IMR-90 (cell line): ENCODE results near the gene CDS2.

Experiments
- CTCF ChIP-seq: conservative IDR thresholded peaks from 2 replicates; pipeline ENCODE4 v1.5.1; 2012; ENCODE audit warnings: mild to moderate bottlenecking, low read depth, low read length, improper control_type of control experiment
- FOS ChIP-seq: fragments of 150-350 bp; IDR thresholded peaks from 2 replicates; pipeline ENCODE4 v1.6.1; 2016; ENCODE audit warnings: low read depth, low read length
- MAZ ChIP-seq: IDR thresholded peaks from 2 replicates; pipeline ENCODE4 v1.6.1; 2012; ENCODE audit warnings: low read depth, mild to moderate bottlenecking, low read length, improper control_type of control experiment, moderate library complexity, borderline replicate concordance

GRCh38 chr20:5234978-5235377, 108.2 kb downstream of the CDS2 start:
- no peak for TF ChIP-seq MAZ
- no peak for TF ChIP-seq CTCF
- no peak for TF ChIP-seq FOS
